Retinal pigment epithelial cell (primary cell): ENCODE results near the gene TRIM3.
A peak's percentile ranks its signal among the peaks of the same experiment; 100 is the strongest.

Experiments used
- DNase-seq: peaks from one replicate; pipeline ENCODE4 v3.0.0-alpha.2; 2010; ENCODE audit warnings: low read depth
- H3K4me3 ChIP-seq: 2 replicates; pipeline ENCODE4 v1.5.1; 2011; ENCODE audit warnings: mild to moderate bottlenecking, low read length, control low read depth, moderate library complexity
- CTCF ChIP-seq: conservative IDR thresholded peaks from 2 replicates; pipeline ENCODE4 v1.5.1; 2011; ENCODE audit warnings: low read depth, low read length, control low read depth, inconsistent platforms

TRIM3 gene

GRCh38 chr11:6468712-6469495 is 4.8 kb downstream of the TRIM3 start:
- DNase-seq, result peak; percentile 86

GRCh38 chr11:6459099-6459450 is 14.7 kb downstream of the TRIM3 start:
- no peak for DNase-seq
- no peak for TF ChIP-seq CTCF
- H3K4me3 ChIP-seq, result no peak overlapping the region

More at GRCh38 chr11:6468712-6469495, 4.8 kb downstream of the TRIM3 start:
- TF ChIP-seq CTCF, result no peak
- H3K4me3 ChIP-seq, result no peak overlapping the region

GRCh38 chr11:6458352-6459098 is 15.2 kb downstream of the TRIM3 start:
- no peak for TF ChIP-seq CTCF
- no peak overlapping the region for H3K4me3 ChIP-seq
- DNase-seq, result no peak

- TF ChIP-seq CTCF, result no peak
- no peak overlapping the region for H3K4me3 ChIP-seq
- DNase-seq, result no peak
Measured at GRCh38 chr11:6457581-6458320, 16.0 kb downstream of the TRIM3 start.

- TF ChIP-seq CTCF, result no peak
- H3K4me3 ChIP-seq, result no peak overlapping the region
- DNase-seq, result no peak
Measured at GRCh38 chr11:6456361-6457073, 17.2 kb downstream of the TRIM3 start.

GRCh38 chr11:6455070-6455469 is 18.7 kb downstream of the TRIM3 start:
- no peak overlapping the region for H3K4me3 ChIP-seq
- DNase-seq, result no peak
- TF ChIP-seq CTCF, result no peak
